ENCODE measurements around the gene SMIM30. TPM values are rescaled to one million over a fixed set of nuclear protein-coding genes. Genes with fewer than 3 reads are reported as not detected.
"Not testable (repeated sequence)": the region's sequence is repeated elsewhere in the genome, so short reads cannot be mapped to it uniquely, and the experiment has no call there.

Gene SMIM30, protein sequence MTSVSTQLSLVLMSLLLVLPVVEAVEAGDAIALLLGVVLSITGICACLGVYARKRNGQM
- 12.9 TPM for total RNA-seq

DNA sequence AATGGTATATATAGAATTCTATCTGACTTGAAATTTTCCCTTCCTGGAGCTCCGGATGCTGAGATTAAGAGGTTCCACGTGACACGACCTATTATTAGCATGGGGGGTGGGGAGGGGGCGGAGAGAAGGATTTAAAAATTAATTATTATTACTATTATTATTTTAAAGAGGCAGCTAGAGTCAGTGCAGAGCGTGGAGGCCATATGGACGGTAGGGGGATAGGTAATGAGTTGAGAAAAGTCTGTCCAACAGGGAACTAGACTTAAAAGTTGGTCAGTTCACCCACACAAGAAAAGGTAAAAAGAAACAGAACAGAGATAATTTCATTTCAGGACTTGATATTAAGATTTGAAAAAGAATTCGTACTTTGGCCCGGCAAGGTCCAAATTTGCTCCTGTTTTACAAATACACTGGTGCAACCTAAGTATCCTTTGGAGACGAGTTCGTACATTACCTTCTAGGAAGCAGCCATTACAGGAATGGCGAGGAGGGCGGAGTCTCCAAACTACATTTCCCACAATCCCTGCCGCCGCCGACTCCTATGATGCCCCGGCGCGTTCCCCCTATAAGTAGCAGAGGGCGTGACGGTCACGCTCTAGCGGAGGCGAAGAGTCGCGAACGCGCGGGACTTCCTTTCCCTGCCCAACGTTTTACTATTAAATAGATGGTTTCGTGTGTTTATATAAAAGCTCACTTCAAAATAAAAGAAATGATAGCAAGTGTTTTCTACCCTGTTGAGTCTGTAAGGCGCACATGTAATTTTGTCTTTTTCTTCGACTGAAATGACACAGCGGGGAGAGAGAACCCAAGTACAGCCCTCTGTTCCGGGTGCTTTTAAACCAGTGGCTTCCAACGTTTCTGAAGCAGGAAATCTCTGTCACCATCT lies at the start of gene SMIM30:
TSS of gene SMIM30 (minus strand) at position 481 of the 886 bp plus-strand sequence. CDS start 976 bp downstream, outside the sequence.
- DNase-seq (ENCODE audit: low spot score) (peak; percentile 92), ATAC-seq (peak; percentile 100)

DNA sequence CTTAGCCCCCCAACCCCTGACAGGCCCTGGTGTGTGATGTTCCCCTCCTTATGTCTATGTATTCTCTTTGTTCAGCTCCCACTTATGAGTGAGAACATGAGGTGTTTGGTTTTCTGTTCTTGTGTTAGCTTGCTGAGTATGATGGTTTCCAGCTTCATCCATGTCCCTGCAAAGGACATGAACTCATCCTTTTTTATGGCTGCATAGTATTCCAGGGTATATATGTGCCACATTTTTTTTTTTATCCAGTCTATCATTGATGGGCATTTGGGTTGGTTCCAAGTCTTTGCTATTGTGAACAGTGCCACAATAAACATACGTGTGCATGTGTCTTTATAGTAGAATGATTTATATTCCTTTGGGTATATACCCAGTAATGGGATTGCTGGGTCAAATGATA lies 47.8 kb upstream of the SMIM30 start:
- DNase-seq (ENCODE audit: low spot score); ATAC-seq: not testable (repeated sequence)

DNA sequence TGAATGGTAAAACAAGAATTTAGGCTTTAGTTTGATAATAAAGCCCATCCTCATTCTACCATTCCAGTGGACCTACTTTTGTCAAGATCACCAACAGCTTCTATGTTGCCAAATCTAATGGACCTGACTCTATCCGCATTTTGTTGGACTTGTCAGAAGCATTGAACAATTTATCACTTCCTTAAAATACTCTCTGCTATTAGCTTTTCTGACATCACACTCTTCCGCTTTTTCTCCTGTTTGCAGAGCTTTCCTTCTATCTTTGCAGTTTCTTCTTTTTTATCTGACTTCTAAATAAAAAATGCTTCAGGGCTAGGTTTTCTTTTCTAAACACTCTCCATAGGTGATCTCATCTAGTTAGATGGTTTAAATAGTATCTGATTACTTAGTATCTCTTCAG lies 42.7 kb upstream of the SMIM30 start:
- DNase-seq (ENCODE audit: low spot score) (no peak), ATAC-seq (no peak)

DNA sequence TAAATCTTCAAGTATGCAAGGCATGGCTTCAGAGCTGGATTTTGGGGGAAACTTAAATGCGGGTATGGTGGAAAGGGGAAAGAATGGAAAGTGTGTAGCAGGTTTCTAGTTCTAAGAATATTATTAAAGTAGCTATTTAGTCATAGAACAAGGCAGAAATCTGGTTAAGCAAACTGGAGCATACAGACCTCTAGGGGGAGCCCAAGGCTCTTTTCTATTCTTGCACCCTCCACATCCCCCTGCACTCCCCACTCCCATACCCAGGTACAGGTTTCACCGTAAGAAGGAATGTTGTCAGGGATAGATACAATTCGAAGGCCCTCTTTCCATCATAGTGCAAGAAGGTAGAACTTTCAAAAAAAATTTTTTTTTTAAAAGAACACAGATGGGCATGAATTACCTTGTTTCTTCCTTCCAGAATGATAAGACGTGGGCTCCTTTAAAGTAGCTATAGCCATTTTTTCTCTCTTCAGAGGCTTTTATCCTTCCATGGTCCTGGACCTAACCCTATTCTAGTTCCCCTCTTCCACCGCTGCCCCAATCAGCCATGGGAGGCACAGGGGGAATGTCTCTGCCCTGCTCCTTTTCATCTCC lies 41.5 kb upstream of the SMIM30 start:
- peak; percentile 63 for ATAC-seq
- DNase-seq (ENCODE audit: low spot score) = no peak

DNA sequence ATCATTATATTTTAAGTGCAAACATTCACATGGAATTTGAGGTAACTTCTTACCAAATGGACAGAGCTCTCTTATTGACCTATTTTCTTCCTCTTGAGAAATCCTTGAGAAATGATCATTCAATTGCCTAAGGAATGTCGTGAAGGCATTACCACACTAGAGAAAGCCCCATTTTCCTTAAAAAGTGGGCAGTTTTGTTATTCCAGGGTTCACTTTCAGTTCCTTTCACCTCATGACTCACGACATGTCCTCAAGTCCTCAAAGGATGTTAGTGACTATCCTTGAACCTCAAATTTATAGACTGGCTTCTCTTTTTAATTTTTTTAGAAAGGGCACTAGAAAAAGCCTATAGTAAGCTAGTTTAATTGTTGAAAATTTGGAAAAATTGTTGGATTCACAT lies 40.4 kb upstream of the SMIM30 start:
- DNase-seq (ENCODE audit: low spot score) (no peak), ATAC-seq (no peak)

DNA sequence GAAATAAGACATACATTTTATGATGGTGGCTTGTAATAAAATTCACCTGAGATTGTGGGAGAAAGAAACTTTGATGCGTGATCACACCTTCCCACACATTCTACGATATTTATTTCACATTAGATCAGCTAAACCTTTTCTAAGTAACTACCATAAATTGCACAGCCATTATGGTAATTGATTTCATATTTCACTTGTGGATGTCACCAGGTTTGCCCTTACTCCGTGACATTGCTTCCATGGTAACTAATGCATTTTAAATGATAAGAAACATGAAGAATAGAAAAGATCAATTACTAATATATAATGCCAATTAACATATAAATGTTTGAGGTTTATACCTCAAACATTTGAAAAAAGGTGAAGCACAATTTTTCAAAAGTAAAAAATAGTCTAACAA lies 35.8 kb upstream of the SMIM30 start:
- DNase-seq (ENCODE audit: low spot score) (no peak), ATAC-seq (no peak)

DNA sequence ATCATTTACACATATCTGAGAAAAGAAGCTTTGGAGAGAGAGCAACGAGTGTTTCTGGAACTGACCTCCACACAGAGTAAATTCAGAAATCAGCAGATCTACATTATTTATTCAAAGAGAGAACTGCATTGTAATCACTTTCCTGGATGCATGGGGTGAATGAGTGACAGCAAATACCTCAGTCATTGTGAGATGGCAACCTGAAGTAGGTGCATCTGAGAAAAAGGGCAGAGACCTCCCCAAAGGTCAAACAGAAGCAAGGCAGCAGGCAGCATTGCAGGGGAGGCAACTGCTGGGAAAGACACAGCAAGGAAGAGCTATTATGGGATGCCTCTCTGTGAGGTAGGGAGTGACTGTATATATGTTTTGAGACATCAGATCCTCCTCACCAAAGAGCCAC lies 26.5 kb upstream of the SMIM30 start:
- DNase-seq (ENCODE audit: low spot score) (no peak), ATAC-seq (no peak)

DNA sequence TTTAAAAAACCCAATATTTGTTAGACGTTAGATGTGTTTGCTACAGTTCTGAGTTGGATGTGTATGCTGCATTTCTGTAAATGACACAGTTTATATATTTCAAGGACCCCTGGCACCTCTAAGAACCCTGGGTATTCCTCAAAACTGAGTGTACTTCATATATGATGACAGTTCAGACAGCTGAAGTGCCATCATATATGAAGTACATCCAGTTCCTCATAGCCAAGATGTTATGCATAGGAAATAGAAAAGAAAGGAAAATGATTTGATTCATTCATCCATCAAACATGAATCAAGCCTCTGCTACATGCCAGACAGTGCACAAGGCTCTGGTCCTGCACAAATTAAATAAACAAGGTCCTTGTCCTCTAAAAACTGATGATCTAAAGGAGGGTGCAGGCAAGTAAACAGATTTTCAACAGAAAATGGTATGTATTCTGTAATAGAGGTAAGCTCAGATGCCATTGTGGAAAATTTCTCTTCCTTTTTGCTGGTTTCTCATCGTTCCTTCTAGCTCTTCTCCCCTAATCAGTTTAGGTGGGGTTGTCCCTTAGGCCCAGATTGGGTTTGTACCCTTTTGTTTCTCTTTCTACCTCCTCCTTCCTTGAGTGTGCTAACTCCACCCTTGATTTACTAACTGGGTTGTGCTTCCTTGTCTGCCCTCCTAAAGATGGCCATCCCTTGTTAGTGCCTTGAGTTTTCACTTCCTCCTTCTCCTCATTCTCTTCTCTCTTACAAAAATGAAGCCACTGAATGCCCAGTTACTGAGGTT lies 25.3 kb upstream of the SMIM30 start:
- DNase-seq (ENCODE audit: low spot score) (no peak), ATAC-seq (no peak)

DNA sequence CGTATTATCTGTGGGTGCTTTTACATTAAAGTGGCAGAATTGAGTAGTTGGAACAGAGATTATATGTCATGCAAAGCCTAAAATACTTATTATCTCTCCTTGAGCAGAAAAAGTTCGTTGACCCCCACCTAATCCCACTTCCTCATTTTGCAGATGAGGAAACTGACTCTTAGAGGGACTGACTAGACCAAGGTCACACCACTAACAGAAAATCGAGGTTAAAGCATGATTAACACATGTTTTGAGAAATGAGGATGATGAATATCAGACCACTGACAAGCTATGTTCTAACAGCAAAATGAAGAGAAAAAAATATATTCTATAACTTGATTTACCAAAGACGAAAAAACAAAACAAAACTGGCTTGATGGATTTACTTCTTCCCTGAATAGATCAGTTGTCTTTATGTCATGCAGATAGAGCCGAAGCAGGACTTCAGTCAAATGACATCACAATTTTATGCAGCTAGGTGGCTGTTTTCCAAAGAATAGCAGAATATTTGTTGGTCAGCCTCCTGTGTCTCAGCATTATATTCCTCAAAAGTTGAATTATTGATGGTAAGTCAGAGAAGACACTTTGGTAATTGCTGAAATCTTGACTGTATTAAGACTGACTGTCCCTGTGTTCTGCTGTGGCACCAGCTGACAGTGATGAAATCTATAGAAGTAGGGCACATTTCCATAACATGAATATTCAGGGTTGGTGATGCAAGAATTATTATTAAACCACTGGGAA lies 24.2 kb upstream of the SMIM30 start:
- DNase-seq (ENCODE audit: low spot score) (no peak), ATAC-seq (no peak)

DNA sequence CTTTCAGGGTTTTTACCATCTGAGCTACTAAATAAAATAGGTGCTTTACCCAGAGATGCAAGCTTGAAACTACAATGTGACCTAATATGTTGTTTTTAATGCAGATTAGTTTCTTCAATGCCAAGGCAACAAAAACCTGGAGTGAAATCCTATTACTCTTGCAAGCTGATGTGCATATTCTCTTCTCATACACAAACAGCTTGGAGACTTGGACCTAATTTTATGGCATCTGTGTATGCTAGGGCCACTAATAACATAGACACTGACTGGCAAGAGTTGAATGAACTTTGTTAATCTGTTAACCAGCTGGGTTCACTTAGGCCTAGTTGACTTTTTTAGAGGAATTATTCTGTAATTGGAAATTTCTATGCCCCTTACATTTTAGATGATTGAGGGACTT lies 23.4 kb upstream of the SMIM30 start:
- DNase-seq (ENCODE audit: low spot score) = no peak
- ATAC-seq = no peak

DNA sequence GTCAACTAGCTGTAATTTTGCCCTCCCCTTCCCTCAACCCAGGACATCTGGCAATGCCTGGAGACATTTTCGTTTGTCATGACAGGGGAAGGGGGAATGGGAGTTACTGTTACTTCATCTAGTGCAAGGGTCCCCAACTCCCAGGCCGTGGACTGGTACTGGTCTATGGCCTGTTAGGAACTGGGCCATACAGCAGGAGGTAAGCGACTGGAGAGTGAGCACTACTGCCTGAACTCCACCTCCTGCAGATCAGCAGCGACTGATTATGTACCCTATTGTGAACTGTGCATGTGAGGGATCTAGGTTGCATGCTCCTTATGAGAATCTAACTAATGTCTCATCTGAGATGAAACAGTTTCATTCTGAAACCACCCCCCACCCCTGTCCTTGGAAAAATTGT lies 22.6 kb upstream of the SMIM30 start:
- DNase-seq (ENCODE audit: low spot score) (no peak), ATAC-seq (no peak)

DNA sequence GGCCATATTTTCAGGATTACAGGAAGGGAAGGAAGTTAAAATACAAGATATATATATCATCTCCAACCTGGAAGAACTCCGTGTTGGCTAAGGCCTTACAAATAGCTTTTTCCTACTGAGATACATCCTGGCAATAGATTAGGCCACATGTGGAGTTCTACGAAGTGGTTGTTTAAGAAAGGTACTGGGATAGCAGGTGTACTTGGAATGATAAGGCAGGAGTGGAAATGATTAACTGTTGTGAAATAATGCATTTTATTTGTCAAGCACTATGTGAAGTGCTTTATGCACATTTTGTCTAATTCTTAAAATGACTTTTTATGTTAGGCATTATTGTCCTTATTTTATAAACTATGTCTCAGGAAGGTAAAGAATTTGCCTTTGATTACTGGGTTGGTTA lies 18.9 kb upstream of the SMIM30 start:
- DNase-seq (ENCODE audit: low spot score) = no peak
- no peak for ATAC-seq

DNA sequence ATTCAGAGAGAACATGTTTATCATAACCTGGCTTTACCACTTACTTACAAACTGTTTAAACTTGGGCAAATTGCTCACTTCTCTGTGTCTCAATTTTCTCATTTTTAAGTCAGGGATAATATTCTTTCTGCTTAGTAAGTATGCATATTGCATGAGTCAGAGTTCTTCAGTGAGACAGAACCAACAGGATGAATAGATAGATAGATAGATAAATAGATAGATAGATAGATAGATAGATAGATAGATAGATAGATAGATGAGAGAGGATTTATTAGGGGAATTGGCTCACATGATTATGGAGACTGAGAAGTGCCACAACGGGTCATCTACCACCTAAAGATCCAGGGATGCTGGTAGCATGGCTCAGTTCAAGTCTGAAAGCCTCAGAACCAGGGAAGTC lies 15.7 kb upstream of the SMIM30 start:
- no peak for DNase-seq (ENCODE audit: low spot score)

DNA sequence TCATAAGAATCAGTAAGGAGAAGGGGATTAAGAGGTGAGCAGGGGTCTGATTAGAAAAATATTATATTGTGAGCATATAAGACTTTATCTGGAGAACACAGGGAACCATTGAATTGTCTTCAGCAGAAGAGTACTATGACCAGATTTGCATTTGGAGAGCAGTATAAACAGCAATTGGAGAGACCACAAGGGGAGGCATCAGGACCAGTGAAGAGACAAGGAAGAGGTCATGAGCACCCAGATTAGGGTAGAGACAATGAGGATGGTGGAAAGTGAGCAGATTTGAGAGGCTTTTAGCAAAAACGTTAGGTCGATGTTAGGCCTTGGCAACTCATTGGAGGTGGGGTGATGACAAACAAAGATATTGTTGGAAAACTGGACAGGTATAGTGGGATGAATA lies 13.0 kb upstream of the SMIM30 start:
- DNase-seq (ENCODE audit: low spot score) (no peak), ATAC-seq (no peak)

More for the DNA sequence above, 15.7 kb upstream of the SMIM30 start:
- ATAC-seq = no peak

DNA sequence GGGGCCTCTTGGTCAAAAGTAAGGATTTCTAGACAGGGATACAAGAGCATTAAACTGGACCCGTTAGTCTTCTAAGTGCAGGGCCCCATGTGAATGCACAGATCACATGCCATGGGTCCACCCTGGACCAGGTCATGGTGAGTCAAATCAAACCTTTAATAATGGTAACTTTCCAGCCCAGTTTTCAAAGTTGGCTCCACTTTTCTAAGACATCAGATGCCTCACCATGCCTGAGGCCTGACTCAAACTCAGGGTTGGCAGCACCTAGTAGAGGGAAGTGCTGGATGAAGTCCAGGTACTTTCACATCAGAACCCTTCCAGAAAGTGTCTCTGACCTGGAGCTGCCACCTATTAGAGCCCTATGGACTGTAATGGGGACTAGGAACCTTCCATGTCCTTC lies 9.7 kb upstream of the SMIM30 start:
- DNase-seq (ENCODE audit: low spot score) = no peak
- no peak for ATAC-seq

DNA sequence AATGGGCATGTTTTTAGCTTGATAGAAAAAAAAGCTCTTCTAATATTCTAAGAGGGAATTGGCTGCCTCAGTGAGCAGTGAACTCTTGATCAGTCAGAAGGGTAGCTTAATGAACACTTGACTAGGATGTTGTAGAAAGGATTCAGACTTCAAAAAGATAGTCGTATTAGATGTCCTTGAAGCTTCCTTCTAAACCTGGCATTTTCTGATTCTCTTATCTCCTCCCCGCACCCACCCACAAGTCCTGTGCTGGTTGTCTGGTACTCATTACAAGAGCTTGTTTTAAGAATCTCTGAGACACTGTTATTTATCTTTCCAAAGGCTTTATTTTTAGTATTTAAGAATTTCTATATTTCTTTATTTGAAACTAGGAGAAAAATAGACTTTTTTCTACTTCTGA lies 7.4 kb upstream of the SMIM30 start:
- ATAC-seq (no peak), DNase-seq (ENCODE audit: low spot score) (no peak)

DNA sequence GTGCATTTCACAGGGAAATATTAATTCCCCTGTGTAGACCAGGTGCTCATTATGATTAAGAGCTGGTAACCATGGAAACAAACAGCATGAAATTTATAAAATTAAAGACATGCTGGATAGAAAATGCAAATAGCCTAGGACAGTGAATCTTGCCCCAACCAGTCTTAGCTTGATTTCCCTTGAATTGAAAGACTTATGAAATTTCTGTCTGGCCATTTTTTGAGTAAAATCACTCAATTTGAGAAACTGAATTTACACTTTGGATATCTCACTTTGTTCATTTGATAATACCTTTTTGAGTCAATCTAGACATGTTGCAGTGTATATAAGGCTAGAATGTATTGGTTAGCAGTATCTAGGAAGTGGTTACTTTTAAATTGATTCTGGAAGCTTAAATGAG lies 4.4 kb upstream of the SMIM30 start:
- ATAC-seq = no peak
- no peak for DNase-seq (ENCODE audit: low spot score)

DNA sequence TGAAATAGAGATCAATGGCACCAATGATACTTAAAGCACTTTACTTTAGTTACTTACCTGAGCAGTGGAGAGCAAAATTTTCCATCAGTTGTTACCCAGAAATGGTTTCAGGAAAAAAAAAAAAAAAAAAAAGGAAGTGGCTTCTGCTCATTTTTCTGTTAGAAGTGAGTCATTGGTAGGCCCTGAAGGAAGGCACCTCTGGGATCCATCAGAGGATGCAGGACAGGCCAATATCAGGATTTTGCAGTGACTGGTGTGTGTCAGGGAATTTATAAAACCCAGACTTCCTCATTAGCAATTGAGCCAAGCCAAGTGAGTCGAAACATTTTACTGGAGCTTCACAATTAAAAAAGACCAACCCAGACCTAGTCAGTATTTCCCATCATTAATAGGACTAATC lies 2.3 kb upstream of the SMIM30 start:
- ATAC-seq (no peak), DNase-seq (ENCODE audit: low spot score) (no peak)

DNA sequence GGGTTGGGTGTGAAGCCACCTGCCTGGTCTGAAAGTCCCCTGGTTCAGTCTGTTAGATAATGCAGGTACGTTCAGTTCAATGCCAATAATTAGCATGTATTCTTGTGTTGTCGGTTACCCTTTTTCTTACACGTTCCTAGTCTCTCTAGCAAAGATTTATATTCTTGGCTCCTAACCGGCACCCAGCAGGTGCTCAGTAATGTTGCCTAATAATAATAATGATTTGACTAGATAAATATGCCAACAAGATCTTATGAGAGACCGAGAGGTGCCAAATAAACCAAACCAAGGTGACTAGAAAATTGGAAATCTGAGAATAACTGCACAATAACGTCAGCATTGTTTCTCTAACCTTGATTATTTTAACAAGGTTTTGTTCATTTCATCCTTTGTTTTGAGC lies 1.1 kb upstream of the SMIM30 start:
- DNase-seq (ENCODE audit: low spot score) = no peak
- ATAC-seq = no peak

DNA sequence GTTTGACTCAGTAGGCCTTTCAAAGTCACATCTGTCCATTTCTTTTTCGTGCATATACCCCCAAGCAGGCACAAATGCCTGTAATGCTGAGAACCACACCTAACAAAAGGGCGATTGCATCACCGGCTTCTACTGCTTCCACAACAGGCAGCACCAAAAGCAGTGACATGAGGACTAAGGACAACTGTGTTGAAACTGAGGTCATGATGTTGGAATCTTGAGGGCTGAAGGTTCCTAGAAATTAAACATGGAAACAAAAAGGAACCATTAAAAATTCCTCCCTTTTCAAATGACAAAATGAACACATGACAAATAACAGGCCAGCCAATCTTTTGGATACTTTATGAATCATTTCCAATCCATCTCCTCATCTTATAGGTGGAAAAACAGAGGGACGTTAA lies 980 bp downstream of the SMIM30 start:
- DNase-seq (ENCODE audit: low spot score); ATAC-seq: not testable (repeated sequence)

DNA sequence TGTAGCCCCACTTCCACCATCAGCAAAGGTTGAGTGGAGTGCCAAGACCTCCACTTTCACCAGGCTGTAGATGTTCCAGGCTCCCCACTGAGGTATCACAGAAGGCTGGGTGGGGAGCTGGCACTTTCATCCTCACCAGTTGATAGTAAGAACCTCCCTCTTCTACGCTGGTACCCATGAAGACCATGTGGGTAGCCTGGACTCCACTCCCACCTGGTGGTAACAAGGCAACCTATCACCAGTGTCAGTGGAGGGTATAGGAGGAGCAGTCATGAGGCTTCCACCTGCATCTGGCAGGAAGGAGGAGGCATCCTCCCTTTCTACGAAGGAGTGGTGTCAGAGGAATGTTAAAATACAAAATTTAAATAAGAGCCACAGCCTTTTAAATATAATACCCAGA lies 4.4 kb downstream of the SMIM30 start:
- ATAC-seq (no peak), DNase-seq (ENCODE audit: low spot score) (no peak)

All from left lobe of liver (tissue), 2 donors.